Naive thymus-derived CD4-positive, alpha-beta T cell (primary cell): ENCODE measurements around the gene CRYGN. TPM values are rescaled to one million over a fixed set of nuclear protein-coding genes. Genes with fewer than 3 reads are reported as not detected.

Experiments
- ATAC-seq: fragments of 150-1000 bp; cut with Tn5 transposase; 2 replicates; pipeline ENCODE4 v1.10.0; 2021; ENCODE audit warnings: mild to moderate bottlenecking, moderate library complexity
- CTCF ChIA-PET: fragments of 350-600 bp; sonication (Branson Sonifier 250); formaldehyde crosslinking; loops from one replicate; lab custom pipeline; 2021; ENCODE audit warnings: antibody characterized with exemption; lab: Charles Lee
- POLR2A ChIA-PET: fragments of 350-600 bp; sonication (Branson Sonifier 250); formaldehyde crosslinking; loops from one replicate; lab custom pipeline; 2021; ENCODE audit warnings: antibody characterized with exemption, inconsistent platforms; lab: Charles Lee
- DNase-seq, 9 donors: peaks; one replicate each; pipeline versions ENCODE4 v3.0.0 to v3.0.0-alpha.2; 2020 to 2022; ENCODE audit warnings: mixed read lengths in 1 of 9
- H3K27ac ChIP-seq: one replicate; pipeline ENCODE4 v1.7.0; 2013; ENCODE audit warnings: mild to moderate bottlenecking, low read depth, low read length, moderate library complexity
- H3K27me3 ChIP-seq, 2 donors: one replicate each; pipeline ENCODE4 v1.7.0; 2013; ENCODE audit warnings: low read length in 2 of 2, mild to moderate bottlenecking in 2 of 2, moderate library complexity in 2 of 2; ENCODE audit not compliant: control insufficient read depth in 2 of 2, insufficient read depth in 2 of 2
- H3K36me3 ChIP-seq, 3 experiments: 1 replicate in 2 of 3; 2 replicates in 1 of 3; pipeline ENCODE4 v1.7.0; 2013; ENCODE audit warnings: low read length in 3 of 3, mild to moderate bottlenecking in 3 of 3, moderate library complexity in 1 of 3; ENCODE audit not compliant: insufficient read depth in 3 of 3, control insufficient read depth in 2 of 3
- H3K4me1 ChIP-seq, 2 donors: one replicate each; pipeline ENCODE4 v1.7.0; 2013; ENCODE audit warnings: low read length in 2 of 2, mild to moderate bottlenecking in 2 of 2, moderate library complexity in 1 of 2; ENCODE audit not compliant: control insufficient read depth in 2 of 2, insufficient read depth in 2 of 2
- H3K4me3 ChIP-seq: 2 replicates; pipeline ENCODE4 v1.7.0; 2013; ENCODE audit warnings: mild to moderate bottlenecking, low read length
- H3K9me3 ChIP-seq, 3 experiments: 1 replicate in 2 of 3; 2 replicates in 1 of 3; pipeline ENCODE4 v1.7.0; 2013; ENCODE audit warnings: low read length in 3 of 3; ENCODE audit not compliant: control insufficient read depth in 2 of 3
- H3K27ac Mint-ChIP-seq, 9 donors: one replicate each; pipeline ENCODE4 v1.8.0; 2020 to 2022; ENCODE audit warnings: mixed read lengths in 9 of 9, mild to moderate bottlenecking in 8 of 9, moderate library complexity in 5 of 9, inconsistent platforms in 2 of 9
- H3K27me3 Mint-ChIP-seq, 5 donors: one replicate each; pipeline ENCODE4 v1.8.0; 2021 to 2022; ENCODE audit warnings: mixed read lengths in 5 of 5, mild to moderate bottlenecking in 1 of 5
- H3K36me3 Mint-ChIP-seq, 5 donors: one replicate each; pipeline ENCODE4 v1.8.0; 2020 to 2022; ENCODE audit warnings: mixed read lengths in 5 of 5, mild to moderate bottlenecking in 3 of 5, inconsistent platforms in 1 of 5
- H3K4me1 Mint-ChIP-seq, 7 donors: one replicate each; pipeline ENCODE4 v1.8.0; 2020 to 2022; ENCODE audit warnings: mixed read lengths in 7 of 7, mild to moderate bottlenecking in 3 of 7, inconsistent platforms in 1 of 7
- H3K4me3 Mint-ChIP-seq, 10 donors: one replicate each; pipeline ENCODE4 v1.8.0; 2020 to 2022; ENCODE audit warnings: mild to moderate bottlenecking in 10 of 10, mixed read lengths in 10 of 10, moderate library complexity in 6 of 10, inconsistent platforms in 2 of 10
- H3K9me3 Mint-ChIP-seq, 11 donors: one replicate each; pipeline ENCODE4 v1.8.0; 2020 to 2022; ENCODE audit warnings: mixed read lengths in 11 of 11, mild to moderate bottlenecking in 4 of 11, inconsistent platforms in 1 of 11, moderate library complexity in 1 of 11
- intact Hi-C, 2 donors: fragments of 100-400 bp; cut with micrococcal nuclease; formaldehyde crosslinking; loops; one replicate each; pipeline ENCODE4 v1.15.1; 2023
- polyA plus RNA-seq, 2 donors: library from polyadenylated mRNA; unstranded; fragments of 300-500 nt; fragmentation: Illumina TruSeq; gene quantifications; one replicate each; pipeline ENCODE4 v1.2.3, GENCODE V29; 2021
- total RNA-seq, 6 experiments: library from RNA in 5 of 6; stranded (reverse) in 5 of 6; gene quantifications; 1 replicate in 5 of 6; 2 replicates in 1 of 6; pipeline ENCODE4 v1.2.3 and lab custom pipeline; 2021 to 2026

The CRYGN gene
- total and polyA plus RNA-seq, 7 experiments from 2014 or later: 0.33 to 1.1 (median 0.48) TPM; not detected in 2

- Mint-ChIP-seq H3K36me3 (no peaks in the 10 kb centered on the region), H3K9me3 (no peaks in the 10 kb centered on the region), H3K27ac (no peak overlapping the region), H3K4me3 (no peak overlapping the region), H3K4me1 (peaks cover 22 to 73% (median 35%) of the 10 kb centered on the region in 7 donors), H3K27me3 (peaks cover 0 to 23% (median 0%) of the 10 kb centered on the region in 5 donors)
- Histone ChIP-seq H3K4me1 (peaks cover 7 to 47% of the 10 kb centered on the region in 2 donors), H3K9me3 (no peaks in the 10 kb centered on the region), H3K36me3 (no peaks in the 10 kb centered on the region), H3K4me3 (no peak overlapping the region), H3K27ac (no peak overlapping the region), H3K27me3 (no peaks in the 10 kb centered on the region)
- intact Hi-C loops: no loop called here
- ATAC-seq (no peak), DNase-seq (no peak)
- ChIA-PET CTCF (interaction anchor here (1.0 to 3.4 kb wide), 4 partner anchors 10 to 122 kb away, joined by 3 to 19 read pairs (median 4); no protein-coding TSS in a partner anchor), POLR2A (no interaction called here)
These were observed 1.9 kb downstream of the CRYGN start for GRCh38 chr7:151437866-151438516.

- Histone ChIP-seq H3K27me3 (no peaks in the 10 kb centered on the region), H3K4me3 (no peak overlapping the region), H3K9me3 (no peaks in the 10 kb centered on the region), H3K36me3 (no peaks in the 10 kb centered on the region), H3K27ac (no peak overlapping the region), H3K4me1 (peaks cover 15 to 55% of the 10 kb centered on the region in 2 donors)
- Mint-ChIP-seq H3K4me3 (peak overlapping the region in 1 of 10 donors; percentile 34), H3K27ac (peak overlapping the region in 3 of 9 donors; percentile 49 to 87 (median 71)), H3K36me3 (no peaks in the 10 kb centered on the region), H3K9me3 (no peaks in the 10 kb centered on the region), H3K27me3 (peaks cover 0 to 19% (median 0%) of the 10 kb centered on the region in 5 donors), H3K4me1 (peaks cover 23 to 72% (median 37%) of the 10 kb centered on the region in 7 donors)
- POLR2A ChIA-PET: no interaction called here
- no peak for ATAC-seq
- CTCF ChIA-PET: interaction anchor here (1.0 to 3.4 kb wide), 3 partner anchors 11 to 121 kb away, joined by 3 to 19 read pairs (median 5); no protein-coding TSS in a partner anchor
- intact Hi-C loops: no loop called here
- DNase-seq: no peak
These were observed 2.8 kb downstream of the CRYGN start for GRCh38 chr7:151437159-151437553.

GRCh38 chr7:151436446-151437158 is 3.3 kb downstream of the CRYGN start:
- CTCF ChIA-PET: interaction anchor here (1.0 to 3.4 kb wide), 2 partner anchors 11 to 25 kb away, joined by 3 to 19 read pairs; no protein-coding TSS in a partner anchor
- H3K4me1 ChIP-seq: peaks cover 19 to 55% of the 10 kb centered on the region in 2 donors
- Mint-ChIP-seq H3K9me3 (no peaks in the 10 kb centered on the region), H3K36me3 (no peaks in the 10 kb centered on the region), H3K27me3 (peaks cover 0 to 15% (median 0%) of the 10 kb centered on the region in 5 donors), H3K4me3 (peak overlapping the region in 1 of 10 donors; percentile 34), H3K4me1 (peaks cover 20 to 68% (median 32%) of the 10 kb centered on the region in 7 donors), H3K27ac (peak overlapping the region in 4 of 9 donors; percentile 26 to 87 (median 60))
- no peak for ATAC-seq
- intact Hi-C loops: no loop called here
- no peak for DNase-seq
- no peaks in the 10 kb centered on the region for H3K36me3 ChIP-seq
- no peak overlapping the region for H3K27ac ChIP-seq
- H3K4me3 ChIP-seq: no peak overlapping the region
- H3K9me3 ChIP-seq: no peaks in the 10 kb centered on the region
- POLR2A ChIA-PET: no interaction called here
- no peaks in the 10 kb centered on the region for H3K27me3 ChIP-seq

GRCh38 chr7:151435971-151436370 is 4.0 kb downstream of the CRYGN start:
- Histone ChIP-seq H3K4me3 (no peak overlapping the region), H3K36me3 (no peaks in the 10 kb centered on the region), H3K27me3 (no peaks in the 10 kb centered on the region), H3K4me1 (peaks cover 21 to 55% of the 10 kb centered on the region in 2 donors), H3K9me3 (no peaks in the 10 kb centered on the region), H3K27ac (no peak overlapping the region)
- ChIA-PET CTCF (interaction anchor here (1.0 kb wide), 1 partner anchor 10 kb away, joined by 3 read pairs; no protein-coding TSS in a partner anchor), POLR2A (no interaction called here)
- Mint-ChIP-seq H3K27me3 (peaks cover 0 to 12% (median 0%) of the 10 kb centered on the region in 5 donors), H3K4me1 (peaks cover 14 to 68% (median 32%) of the 10 kb centered on the region in 7 donors), H3K9me3 (no peaks in the 10 kb centered on the region), H3K4me3 (no peak overlapping the region), H3K36me3 (no peaks in the 10 kb centered on the region), H3K27ac (peak overlapping the region in 2 of 9 donors; percentile 47 to 71)
- no peak for DNase-seq
- ATAC-seq: no peak
- intact Hi-C loops: no loop called here

DNA sequence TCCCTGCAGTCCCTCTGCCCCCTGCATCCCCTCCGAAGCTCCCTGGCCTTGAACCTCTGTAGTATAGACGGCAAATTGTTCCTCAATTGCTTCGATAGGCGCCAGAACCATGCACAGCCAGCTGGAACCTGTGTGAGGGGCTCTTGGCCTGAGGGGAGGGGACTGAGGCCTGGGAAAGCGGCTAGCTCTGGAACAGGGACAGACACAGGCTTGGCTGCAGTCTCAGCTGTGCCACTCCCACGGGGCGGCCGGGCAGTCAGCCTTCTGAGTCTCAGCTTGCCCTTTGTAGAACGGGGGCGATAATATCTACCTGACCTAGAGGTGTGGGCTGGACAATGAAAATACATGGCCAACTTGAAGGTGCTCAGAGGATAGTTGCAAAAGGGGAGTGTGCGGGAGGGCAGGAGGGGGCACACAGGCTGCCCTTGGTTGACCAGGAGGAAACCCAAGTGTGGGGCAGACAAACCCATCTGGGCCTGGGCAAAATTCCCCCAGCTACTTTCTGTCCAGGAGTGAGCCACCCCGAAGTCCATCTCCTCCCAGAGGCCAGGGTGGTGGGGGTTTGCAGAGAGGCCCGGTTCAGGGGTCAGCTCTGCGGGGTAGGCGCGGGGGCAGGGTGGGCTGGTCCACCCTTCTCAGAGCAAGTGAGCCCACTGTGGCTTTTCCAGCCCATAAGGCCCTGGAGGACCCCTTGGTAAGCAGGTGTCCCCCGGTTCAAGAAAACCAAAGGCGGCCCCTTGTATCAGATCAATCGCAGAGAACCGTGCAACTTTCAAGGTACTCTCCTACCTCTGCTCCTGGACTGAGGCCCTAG is 4.6 kb downstream of the CRYGN start:
- Mint-ChIP-seq H3K4me1 (peaks cover 13 to 68% (median 31%) of the 10 kb centered on the region in 7 donors), H3K27me3 (peaks cover 0 to 7% (median 0%) of the 10 kb centered on the region in 5 donors), H3K27ac (peak overlapping the region in 3 of 9 donors; percentile 7 to 76 (median 26)), H3K9me3 (no peaks in the 10 kb centered on the region), H3K36me3 (no peaks in the 10 kb centered on the region), H3K4me3 (no peak overlapping the region)
- intact Hi-C loops: no loop called here
- H3K27ac ChIP-seq: no peak overlapping the region
- H3K27me3 ChIP-seq: no peaks in the 10 kb centered on the region
- H3K4me3 ChIP-seq: no peak overlapping the region
- peaks cover 28 to 55% of the 10 kb centered on the region in 2 donors for H3K4me1 ChIP-seq
- POLR2A ChIA-PET: no interaction called here
- no peaks in the 10 kb centered on the region for H3K36me3 ChIP-seq
- CTCF ChIA-PET: interaction anchor here (1.0 to 1.1 kb wide), 3 partner anchors 11 to 67 kb away, joined by 3 to 4 read pairs (median 3); no protein-coding TSS in a partner anchor
- DNase-seq: no peak
- no peak for ATAC-seq
- H3K9me3 ChIP-seq: no peaks in the 10 kb centered on the region

DNA sequence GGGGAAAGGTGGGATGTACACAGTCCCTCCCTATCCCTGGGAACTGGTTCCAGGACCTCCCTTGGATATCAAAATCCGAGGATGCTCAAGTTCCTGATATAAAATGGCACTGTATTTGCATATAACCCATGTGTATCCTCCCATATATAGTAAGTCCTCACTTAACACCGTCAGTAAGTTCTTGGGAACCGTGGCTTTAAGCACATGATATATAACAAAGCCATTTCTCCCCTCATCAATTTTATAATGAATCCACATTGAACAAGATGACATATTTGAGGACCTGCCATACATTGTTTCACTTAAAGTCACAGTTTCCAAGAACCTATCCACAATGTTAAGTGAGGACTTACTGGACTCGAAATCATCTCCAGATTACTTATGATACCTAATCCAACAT is 5.4 kb downstream of the CRYGN start:
- ChIA-PET POLR2A (interaction anchor here (1.5 kb wide), 1 partner anchor 75 kb away, joined by 3 read pairs; no protein-coding TSS in a partner anchor), CTCF (interaction anchor here (1.0 to 2.1 kb wide), 3 partner anchors 14 to 66 kb away, joined by 3 to 10 read pairs (median 4); no protein-coding TSS in a partner anchor)
- Mint-ChIP-seq H3K9me3 (no peaks in the 10 kb centered on the region), H3K4me3 (no peak overlapping the region), H3K27ac (peak overlapping the region in 3 of 9 donors; percentile 7 to 76 (median 26)), H3K4me1 (peaks cover 16 to 70% (median 36%) of the 10 kb centered on the region in 7 donors), H3K36me3 (no peaks in the 10 kb centered on the region), H3K27me3 (peaks cover 0 to 5% (median 0%) of the 10 kb centered on the region in 5 donors)
- H3K4me3 ChIP-seq: no peak overlapping the region
- H3K27ac ChIP-seq: no peak overlapping the region
- intact Hi-C loops: loop anchor here in 1 of 2 donors (5.0 kb wide), 2 partner anchors 67 to 82 kb away; no protein-coding TSS in a partner anchor
- DNase-seq (no peak), ATAC-seq (no peak)
- H3K36me3 ChIP-seq: no peaks in the 10 kb centered on the region
- H3K9me3 ChIP-seq: no peaks in the 10 kb centered on the region
- peaks cover 35 to 57% of the 10 kb centered on the region in 2 donors for H3K4me1 ChIP-seq
- no peaks in the 10 kb centered on the region for H3K27me3 ChIP-seq
